Measurements from ENCODE around the gene ZNF165.
"Not testable (repeated sequence)": the region's sequence is repeated elsewhere in the genome, so short reads cannot be mapped to it uniquely, and the experiment has no call there.

ZNF165 gene

GRCh38 chr6:28080381-28080630, at the start of gene ZNF165:
ZNF165 (plus strand) TSS chr6:28080568; CDS start chr6:28085481, 4,913 bp downstream.
- ATAC-seq: peak; percentile 21 to 34

- no peak for ATAC-seq
Measured at GRCh38 chr6:28053584-28053983, 26.8 kb upstream of the ZNF165 start.

GRCh38 chr6:28060405-28060804, 20.0 kb upstream of the ZNF165 start:
- no peak for ATAC-seq

- no peak for ATAC-seq
Measured at GRCh38 chr6:28064272-28064671, 16.1 kb upstream of the ZNF165 start.

GRCh38 chr6:28068067-28068466, 12.3 kb upstream of the ZNF165 start:
- ATAC-seq: no peak

- not testable (repeated sequence) for ATAC-seq
Measured at GRCh38 chr6:28070968-28071367, 9.4 kb upstream of the ZNF165 start.

GRCh38 chr6:28078050-28078449, 2.3 kb upstream of the ZNF165 start:
- no peak for ATAC-seq

GRCh38 chr6:28078836-28079235, 1.5 kb upstream of the ZNF165 start:
- no peak for ATAC-seq

GRCh38 chr6:28080631-28081485, 490 bp downstream of the ZNF165 start:
- peak; percentile 75 to 76 for ATAC-seq

GRCh38 chr6:28081486-28081751, 1.1 kb downstream of the ZNF165 start:
- ATAC-seq: peak; percentile 24 to 25

- no peak for ATAC-seq
Measured at GRCh38 chr6:28082939-28083338, 2.6 kb downstream of the ZNF165 start.

- ATAC-seq: no peak
Measured at GRCh38 chr6:28089054-28089453, 8.7 kb downstream of the ZNF165 start.

- no peak for ATAC-seq
Measured at GRCh38 chr6:28090917-28091586, 10.7 kb downstream of the ZNF165 start.

- not testable (repeated sequence) for ATAC-seq
Measured at GRCh38 chr6:28102222-28102621, 21.9 kb downstream of the ZNF165 start.

- ATAC-seq: not testable (repeated sequence)
Measured at GRCh38 chr6:28102699-28103098, 22.3 kb downstream of the ZNF165 start.

- peak; percentile 100 for ATAC-seq
Measured at GRCh38 chr6:28104392-28105244, 24.2 kb downstream of the ZNF165 start.

GRCh38 chr6:28105245-28105639, 24.9 kb downstream of the ZNF165 start:
- ATAC-seq: no peak

- no peak for ATAC-seq
Measured at GRCh38 chr6:28107506-28107905, 27.1 kb downstream of the ZNF165 start.

GRCh38 chr6:28111964-28112363, 31.6 kb downstream of the ZNF165 start:
- ATAC-seq: no peak

- no peak for ATAC-seq
Measured at GRCh38 chr6:28115799-28116198, 35.4 kb downstream of the ZNF165 start.

- ATAC-seq: no peak
Measured at GRCh38 chr6:28117386-28118050, 37.1 kb downstream of the ZNF165 start.

GRCh38 chr6:28118217-28118616, 37.8 kb downstream of the ZNF165 start:
- no peak for ATAC-seq

- ATAC-seq: no peak
Measured at GRCh38 chr6:28121876-28122275, 41.5 kb downstream of the ZNF165 start.
